A673 (cell line): ENCODE measurements around the gene EFCAB8. TPM values are rescaled to one million over a fixed set of nuclear protein-coding genes. Genes with fewer than 3 reads are reported as not detected.

ENCODE experiments used
- BruUV-seq: library from RNA; stranded (reverse); fragments of 400-500 nt; replicated peaks from 2 replicates; lab custom pipeline; 2021; lab: Mats Ljungman, UMichigan
- CTCF ChIA-PET: fragments of 300-600 bp; sonication (Branson Sonifier 250); formaldehyde crosslinking; loops from one replicate; lab custom pipeline; 2022; ENCODE audit warnings: antibody characterized with exemption; lab: Charles Lee
- POLR2A ChIA-PET: fragments of 300-600 bp; sonication (Branson Sonifier 250); formaldehyde crosslinking; loops from one replicate; lab custom pipeline; 2022; ENCODE audit warnings: antibody characterized with exemption; ENCODE audit not compliant: low non-redundant PET; lab: Charles Lee
- DNase-seq: peaks from one replicate; pipeline ENCODE4 v3.0.0-alpha.2; 2015; ENCODE audit warnings: low spot score
- H3K27ac ChIP-seq: fragments of 200-600 bp; sonication (generic); 2 replicates; pipeline ENCODE4 v1.5.1; 2016; ENCODE audit warnings: mixed run types, low read depth, mild to moderate bottlenecking, mixed read lengths, antibody characterized with exemption, low read length; ENCODE audit not compliant: poor library complexity, severe bottlenecking
- H3K27me3 ChIP-seq: fragments of 200-600 bp; sonication (generic); replicated peaks from 2 replicates; pipeline ENCODE4 v1.6.1; 2017; ENCODE audit warnings: mixed run types, low read depth, mild to moderate bottlenecking, mixed read lengths, antibody characterized with exemption, low read length; ENCODE audit not compliant: insufficient read depth, poor library complexity
- H3K36me3 ChIP-seq: fragments of 200-600 bp; sonication (generic); 2 replicates; pipeline ENCODE4 v1.6.1; 2016; ENCODE audit warnings: mixed run types, mild to moderate bottlenecking, mixed read lengths, antibody characterized with exemption, low read length; ENCODE audit not compliant: insufficient read depth, poor library complexity, severe bottlenecking
- H3K4me1 ChIP-seq: fragments of 200-600 bp; sonication (generic); 2 replicates; pipeline ENCODE4 v1.6.1; 2017; ENCODE audit warnings: mixed run types, mild to moderate bottlenecking, mixed read lengths, antibody characterized with exemption, low read length; ENCODE audit not compliant: insufficient read depth, poor library complexity, severe bottlenecking
- H3K4me3 ChIP-seq: fragments of 200-600 bp; sonication (generic); 2 replicates; pipeline ENCODE4 v1.5.1; 2016; ENCODE audit warnings: low read depth, mixed run types, mild to moderate bottlenecking, mixed read lengths, low read length; ENCODE audit not compliant: poor library complexity, severe bottlenecking
- H3K9me3 ChIP-seq: fragments of 200-600 bp; sonication (generic); 2 replicates; pipeline ENCODE4 v1.6.1; 2016; ENCODE audit warnings: mixed run types, low read depth, mild to moderate bottlenecking, mixed read lengths, antibody characterized with exemption, low read length; ENCODE audit not compliant: poor library complexity, severe bottlenecking
- CTCF ChIP-seq: fragments of 300-800, 200-600 bp; sonication (generic); conservative IDR thresholded peaks from 2 replicates; pipeline ENCODE4 v1.5.1; 2017; ENCODE audit warnings: low read depth, mild to moderate bottlenecking, antibody characterized with exemption, low read length, moderate library complexity, mixed read lengths
- EZH2 ChIP-seq: fragments of 200-600 bp; sonication (generic); IDR thresholded peaks from 2 replicates; pipeline ENCODE4 v1.6.1; 2017; ENCODE audit warnings: borderline replicate concordance, low read depth, mild to moderate bottlenecking, mixed read lengths, antibody characterized with exemption, low read length; ENCODE audit not compliant: poor library complexity, severe bottlenecking
- intact Hi-C: fragments of 100-400 bp; cut with micrococcal nuclease; formaldehyde crosslinking; loops from one replicate; pipeline ENCODE4 v1.10.0; 2022; ENCODE audit not compliant: unreplicated experiment
- total RNA-seq: library from RNA; stranded (reverse); gene quantifications from 2 replicates; pipeline ENCODE4 v1.2.3, GENCODE V29; 2021

Gene EFCAB8
- total RNA-seq, 1 experiment from 2014 or later = not detected

GRCh38 chr20:33006776-33007375, 148.2 kb downstream of the EFCAB8 start:
- no peaks in the 10 kb centered on the region for H3K4me1 ChIP-seq
- intact Hi-C loops = no loop called here
- no peak overlapping the region for H3K4me3 ChIP-seq
- BruUV-seq = no TSS peak
- no peaks in the 10 kb centered on the region for H3K36me3 ChIP-seq
- no peak for DNase-seq
- peaks cover 13% of the 10 kb centered on the region for H3K27me3 ChIP-seq
- ChIA-PET POLR2A (no interaction called here), CTCF (no interaction called here)
- no peaks in the 10 kb centered on the region for H3K9me3 ChIP-seq
- TF ChIP-seq CTCF = no peak
- no peak for TF ChIP-seq EZH2
- no peak overlapping the region for H3K27ac ChIP-seq

DNA sequence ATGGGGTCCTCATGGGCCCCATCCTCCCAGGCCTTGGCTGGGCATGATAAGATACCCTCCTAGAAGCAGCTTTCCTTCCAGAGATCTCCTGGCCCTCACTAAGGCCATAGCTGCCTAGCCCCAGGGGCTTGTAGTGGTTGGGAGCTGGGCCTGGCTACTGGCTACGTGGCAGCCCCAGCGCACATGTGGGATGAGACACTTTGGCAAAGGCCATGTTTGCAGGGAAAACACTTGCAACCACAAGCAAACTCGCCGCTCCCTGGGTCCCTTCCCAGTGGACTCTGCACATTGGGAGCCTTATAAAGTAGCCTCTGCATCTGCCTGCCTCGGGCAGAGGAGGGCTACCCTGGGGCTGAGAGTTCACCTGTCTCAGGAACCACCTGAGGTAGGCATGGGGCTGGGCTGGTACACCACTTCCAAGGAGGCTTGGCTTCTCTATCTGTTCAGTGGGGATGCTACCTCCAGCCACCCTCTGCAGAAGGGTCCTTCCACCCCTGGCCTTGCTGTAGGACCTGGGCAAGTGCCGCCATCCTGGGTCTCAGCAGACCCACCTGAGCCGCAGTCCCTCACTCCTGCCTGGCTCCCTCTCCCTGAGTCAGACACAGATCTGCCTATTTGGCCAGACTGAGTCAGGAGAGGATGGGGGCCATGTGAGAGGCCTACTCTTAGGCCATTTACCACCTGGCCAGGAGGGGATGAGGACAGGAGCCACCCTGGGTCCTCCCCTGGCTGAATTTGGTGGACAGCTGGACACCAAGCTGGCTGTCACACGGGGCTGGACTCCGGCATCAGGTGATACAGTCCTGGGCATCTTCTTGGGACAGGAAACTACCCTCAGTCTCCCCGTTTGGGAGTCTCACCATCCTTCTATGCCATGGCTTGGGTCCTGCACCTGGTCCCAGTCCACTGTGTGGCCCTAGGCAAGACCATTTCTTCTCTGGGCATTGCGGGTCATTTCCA, 148.9 kb downstream of the EFCAB8 start, which contains the start of gene BPIFB2:
Gene BPIFB2, plus strand, starts transcription at position 329 of the 960 bp plus-strand sequence. CDS start 871 bp downstream, outside the sequence.
- Histone ChIP-seq H3K27ac (no peak within 1 kb of the TSS), H3K9me3 (no peaks in the 10 kb centered on the region), H3K36me3 (no peaks in the 10 kb centered on the region), H3K27me3 (peaks cover 21% of the 10 kb centered on the region), H3K4me1 (no peaks in the 10 kb centered on the region), H3K4me3 (no peak within 1 kb of the TSS)
- DNase-seq = no peak
- TF ChIP-seq CTCF (no peak), EZH2 (no peak)
- ChIA-PET CTCF (no interaction called here), POLR2A (no interaction called here)
- intact Hi-C loops = no loop called here
- no TSS peak for BruUV-seq

DNA sequence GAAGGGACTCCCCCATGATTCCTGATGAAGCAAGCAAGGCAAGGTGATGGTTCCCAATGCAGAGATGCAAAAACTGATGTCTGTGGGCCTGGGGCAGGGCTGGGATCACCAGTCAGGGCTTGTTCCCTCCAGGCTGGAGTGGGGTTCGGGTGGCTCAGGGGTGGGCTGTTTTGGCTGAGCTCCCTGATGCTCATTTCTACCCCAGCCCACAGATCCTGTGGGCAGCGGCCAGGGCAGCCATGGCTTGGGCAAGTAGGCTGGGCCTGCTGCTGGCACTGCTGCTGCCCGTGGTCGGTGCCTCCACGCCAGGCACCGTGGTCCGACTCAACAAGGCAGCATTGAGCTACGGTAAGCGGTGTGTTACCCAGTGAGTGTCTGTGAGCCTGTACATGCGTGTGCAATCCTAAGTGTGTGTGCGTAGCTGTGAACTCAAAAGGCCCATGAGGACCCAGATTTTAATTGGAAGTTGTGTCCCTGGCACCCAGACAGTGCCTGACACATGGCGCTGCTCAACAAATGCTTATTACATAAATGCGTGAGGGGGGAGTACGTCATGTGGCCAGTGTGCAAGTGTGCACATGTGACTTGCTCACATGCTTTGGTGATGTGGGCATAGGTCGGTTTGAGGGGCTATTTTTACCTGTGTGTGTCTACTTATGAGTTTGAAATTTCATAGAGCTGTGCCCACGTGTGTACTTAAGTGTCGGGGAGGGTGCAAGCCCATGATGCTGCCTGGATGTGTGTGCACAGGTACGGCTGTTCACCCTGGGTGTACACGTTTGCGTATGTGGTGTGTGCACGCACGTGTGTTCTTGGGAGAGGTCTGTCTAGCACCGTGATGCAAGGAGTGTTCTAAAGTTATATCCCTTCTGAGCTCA, 149.9 kb downstream of the EFCAB8 start:
- no peak for TF ChIP-seq CTCF
- H3K9me3 ChIP-seq = no peaks in the 10 kb centered on the region
- no peaks in the 10 kb centered on the region for H3K36me3 ChIP-seq
- POLR2A ChIA-PET = no interaction called here
- no peak overlapping the region for H3K4me3 ChIP-seq
- H3K4me1 ChIP-seq = no peaks in the 10 kb centered on the region
- DNase-seq = no peak
- intact Hi-C loops = no loop called here
- no peak overlapping the region for H3K27ac ChIP-seq
- CTCF ChIA-PET = no interaction called here
- no TSS peak for BruUV-seq
- peaks cover 28% of the 10 kb centered on the region for H3K27me3 ChIP-seq
